Measurements from ENCODE around the gene GDPD4.

Gene GDPD4

GRCh38 chr11:77289737-77290136, 11.7 kb downstream of the GDPD4 start:
- DNase-seq = no peak

- DNase-seq = no peak
Observed at GRCh38 chr11:77287615-77288273, 13.7 kb downstream of the GDPD4 start.

GRCh38 chr11:77287136-77287535, 14.3 kb downstream of the GDPD4 start:
- no peak for DNase-seq

GRCh38 chr11:77284476-77285468, 16.7 kb downstream of the GDPD4 start:
- DNase-seq = no peak

GRCh38 chr11:77283101-77283500, 18.4 kb downstream of the GDPD4 start:
- no peak for DNase-seq

- DNase-seq = no peak
Observed at GRCh38 chr11:77278595-77279506, 22.6 kb downstream of the GDPD4 start.

GRCh38 chr11:77276271-77276670, 25.2 kb downstream of the GDPD4 start:
- no peak for DNase-seq

GRCh38 chr11:77270921-77271320, 30.6 kb downstream of the GDPD4 start:
- DNase-seq = no peak

GRCh38 chr11:77269484-77270123, 31.9 kb downstream of the GDPD4 start:
- DNase-seq = no peak

- DNase-seq = no peak
Observed at GRCh38 chr11:77267962-77268361, 33.5 kb downstream of the GDPD4 start.

GRCh38 chr11:77266766-77267165, 34.7 kb downstream of the GDPD4 start:
- no peak for DNase-seq

- no peak for DNase-seq
Observed at GRCh38 chr11:77262803-77263202, 38.7 kb downstream of the GDPD4 start.

GRCh38 chr11:77259641-77260040, 41.8 kb downstream of the GDPD4 start:
- DNase-seq = no peak

- no peak for DNase-seq
Observed at GRCh38 chr11:77253690-77254089, 47.8 kb downstream of the GDPD4 start.

- no peak for DNase-seq
Observed at GRCh38 chr11:77252555-77253270, 48.8 kb downstream of the GDPD4 start.

- no peak for DNase-seq
Observed at GRCh38 chr11:77250881-77251640, 50.4 kb downstream of the GDPD4 start.

GRCh38 chr11:77249427-77249826, 52.1 kb downstream of the GDPD4 start:
- DNase-seq = no peak

GRCh38 chr11:77244277-77245027, 57.0 kb downstream of the GDPD4 start:
- DNase-seq = no peak

- no peak for DNase-seq
Observed at GRCh38 chr11:77236901-77237300, 64.6 kb downstream of the GDPD4 start.

- DNase-seq = no peak
Observed at GRCh38 chr11:77233011-77233410, 68.5 kb downstream of the GDPD4 start.

All from NCI-H1436 (cell line).